ENCODE measurements around the gene SSR3. TPM values are rescaled to one million over a fixed set of nuclear protein-coding genes. Genes with fewer than 3 reads are reported as not detected.

Gene SSR3
- total and polyA plus RNA-seq, 8 donors = 30.4 to 190 (median 76.8) TPM

DNA sequence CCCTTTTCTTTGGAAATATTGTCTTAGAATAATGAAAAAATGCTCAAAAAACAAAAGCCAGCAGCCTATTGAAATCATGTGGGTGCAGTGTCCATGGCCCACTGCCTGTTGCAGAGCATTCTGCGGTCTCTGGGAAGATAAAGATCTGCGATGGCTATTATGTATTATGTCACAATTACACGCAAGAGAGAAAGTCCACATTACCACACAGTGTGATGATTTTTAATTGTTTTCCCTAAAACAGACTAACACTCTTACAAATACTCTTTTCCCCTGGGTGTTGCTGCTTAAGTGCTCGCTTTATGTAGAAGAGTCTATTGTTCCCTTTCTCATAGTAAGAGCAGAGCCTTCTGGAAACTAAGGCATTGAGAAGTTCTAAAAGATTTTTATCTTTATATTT is 32.2 kb downstream of the SSR3 start:
- no peak overlapping the region for H3K4me3 ChIP-seq
- intact Hi-C loops (cut with DNase I; ENCODE audit: low total_unique reads) = no loop called here
- TF ChIP-seq POLR2AphosphoS5 (IDR thresholded peaks at IDR 0.05) (no peak), POLR2A (IDR thresholded peaks at IDR 0.05) (no peak), EP300 (IDR thresholded peaks at IDR 0.05) (no peak)
- TF ChIP-seq, protein P1, sequence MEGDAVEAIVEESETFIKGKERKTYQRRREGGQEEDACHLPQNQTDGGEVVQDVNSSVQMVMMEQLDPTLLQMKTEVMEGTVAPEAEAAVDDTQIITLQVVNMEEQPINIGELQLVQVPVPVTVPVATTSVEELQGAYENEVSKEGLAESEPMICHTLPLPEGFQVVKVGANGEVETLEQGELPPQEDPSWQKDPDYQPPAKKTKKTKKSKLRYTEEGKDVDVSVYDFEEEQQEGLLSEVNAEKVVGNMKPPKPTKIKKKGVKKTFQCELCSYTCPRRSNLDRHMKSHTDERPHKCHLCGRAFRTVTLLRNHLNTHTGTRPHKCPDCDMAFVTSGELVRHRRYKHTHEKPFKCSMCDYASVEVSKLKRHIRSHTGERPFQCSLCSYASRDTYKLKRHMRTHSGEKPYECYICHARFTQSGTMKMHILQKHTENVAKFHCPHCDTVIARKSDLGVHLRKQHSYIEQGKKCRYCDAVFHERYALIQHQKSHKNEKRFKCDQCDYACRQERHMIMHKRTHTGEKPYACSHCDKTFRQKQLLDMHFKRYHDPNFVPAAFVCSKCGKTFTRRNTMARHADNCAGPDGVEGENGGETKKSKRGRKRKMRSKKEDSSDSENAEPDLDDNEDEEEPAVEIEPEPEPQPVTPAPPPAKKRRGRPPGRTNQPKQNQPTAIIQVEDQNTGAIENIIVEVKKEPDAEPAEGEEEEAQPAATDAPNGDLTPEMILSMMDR (IDR thresholded peaks at IDR 0.05) = no peak
- H3K27me3 ChIP-seq = no peaks in the 10 kb centered on the region
- no peaks in the 10 kb centered on the region for H3K4me1 ChIP-seq
- H3K36me3 ChIP-seq = peaks cover 0 to 7% (median 0%) of the 10 kb centered on the region in 4 donors
- no peak for DNase-seq
- WGBS, 5 donors = 86 to 99% (median 88%) methylated on average over 4 of the region's 4 CpGs
- no peak overlapping the region for H3K27ac ChIP-seq
- H3K9me3 ChIP-seq = no peaks in the 10 kb centered on the region

DNA sequence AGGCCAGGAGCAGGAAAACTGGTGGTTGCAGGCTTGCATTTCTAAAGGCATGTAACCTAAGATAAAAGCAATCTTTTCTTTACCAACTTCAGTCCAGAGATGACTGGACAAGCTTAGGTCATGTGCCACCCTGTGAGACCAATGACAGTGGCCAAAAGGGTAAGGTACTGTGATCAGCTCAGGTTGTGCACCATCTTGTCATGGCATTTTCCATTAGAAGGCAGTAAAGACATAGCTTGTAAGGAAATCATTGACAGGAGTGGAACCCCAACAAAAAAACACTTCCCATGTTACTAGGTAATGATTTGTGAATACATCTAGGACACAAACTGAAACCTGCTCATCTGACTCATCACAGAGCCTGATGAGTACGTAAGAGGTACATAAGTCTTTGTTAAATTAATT is 35.2 kb downstream of the SSR3 start:
- H3K36me3 ChIP-seq = peaks cover 0 to 7% (median 0%) of the 10 kb centered on the region in 4 donors
- no peak for DNase-seq
- 82 to 92% (median 86%) methylated on average over 1 of the region's 1 CpG for WGBS, 5 donors
- TF ChIP-seq POLR2AphosphoS5 (IDR thresholded peaks at IDR 0.05) (no peak), POLR2A (IDR thresholded peaks at IDR 0.05) (no peak), EP300 (IDR thresholded peaks at IDR 0.05) (no peak)
- TF ChIP-seq, protein P1 (IDR thresholded peaks at IDR 0.05) = no peak
- no peaks in the 10 kb centered on the region for H3K9me3 ChIP-seq
- H3K4me1 ChIP-seq = peaks cover 0 to 14% (median 2%) of the 10 kb centered on the region in 4 donors
- intact Hi-C loops (cut with DNase I; ENCODE audit: low total_unique reads) = no loop called here
- H3K27me3 ChIP-seq = no peaks in the 10 kb centered on the region
- no peak overlapping the region for H3K4me3 ChIP-seq
- no peak overlapping the region for H3K27ac ChIP-seq

DNA sequence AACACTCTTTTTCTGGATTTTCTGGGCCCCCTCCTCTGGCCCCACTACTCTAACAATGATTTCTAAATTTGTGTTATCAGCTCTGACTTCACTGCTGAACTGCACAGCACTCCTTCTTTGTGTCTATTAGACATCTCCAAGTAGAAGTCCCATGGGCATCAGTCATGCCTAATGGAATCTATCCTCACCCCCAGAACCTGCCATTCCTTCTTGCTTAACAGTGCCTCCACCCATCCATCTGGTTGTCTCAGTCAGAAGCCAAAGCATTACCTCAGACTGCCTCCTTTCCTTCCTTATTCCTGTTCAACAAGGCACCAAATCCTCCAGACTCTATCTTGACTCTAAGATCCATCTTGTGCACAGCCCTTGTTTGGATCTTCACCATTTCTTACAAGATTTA is 36.2 kb downstream of the SSR3 start:
- no peaks in the 10 kb centered on the region for H3K9me3 ChIP-seq
- H3K27me3 ChIP-seq = no peaks in the 10 kb centered on the region
- H3K27ac ChIP-seq = no peak overlapping the region
- DNase-seq = peak in 1 of 2 donors; percentile 46
- TF ChIP-seq, protein P1 (IDR thresholded peaks at IDR 0.05) = no peak
- TF ChIP-seq EP300 (IDR thresholded peaks at IDR 0.05) (no peak), POLR2A (IDR thresholded peaks at IDR 0.05) (no peak), POLR2AphosphoS5 (IDR thresholded peaks at IDR 0.05) (no peak)
- peaks cover 0 to 14% (median 4%) of the 10 kb centered on the region in 4 donors for H3K4me1 ChIP-seq
- peaks cover 0 to 2% (median 0%) of the 10 kb centered on the region in 4 donors for H3K36me3 ChIP-seq
- intact Hi-C loops (cut with DNase I; ENCODE audit: low total_unique reads) = no loop called here
- no peak overlapping the region for H3K4me3 ChIP-seq

DNA sequence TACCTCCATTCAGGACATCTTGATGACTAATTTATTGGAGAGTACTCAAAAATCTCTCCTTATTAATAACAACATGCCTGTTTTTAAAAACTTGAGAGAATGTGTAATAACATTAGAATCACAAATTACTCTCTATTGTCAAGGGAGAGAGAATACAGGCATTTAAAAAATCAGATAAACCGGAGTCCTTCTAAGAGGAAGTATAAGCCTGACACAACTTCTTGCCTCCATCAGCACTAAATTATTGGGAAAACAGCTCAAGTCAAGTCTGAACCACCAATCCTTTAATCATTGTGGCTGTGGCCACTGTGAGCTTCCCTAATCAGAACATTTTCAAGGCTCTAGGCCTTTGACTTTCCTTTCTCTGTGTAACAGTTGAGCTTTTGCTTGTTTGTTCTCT is 38.0 kb downstream of the SSR3 start:
- Histone ChIP-seq H3K9me3 (no peaks in the 10 kb centered on the region), H3K27ac (no peak overlapping the region), H3K4me3 (no peak overlapping the region), H3K36me3 (no peaks in the 10 kb centered on the region), H3K4me1 (peaks cover 0 to 14% (median 7%) of the 10 kb centered on the region in 4 donors), H3K27me3 (no peaks in the 10 kb centered on the region)
- WGBS, 5 donors = 60 to 83% (median 76%) methylated on average over 1 of the region's 1 CpG
- DNase-seq = no peak
- TF ChIP-seq, protein P1 (IDR thresholded peaks at IDR 0.05) = no peak
- no peak for TF ChIP-seq POLR2AphosphoS5 (IDR thresholded peaks at IDR 0.05)
- no peak for TF ChIP-seq EP300 (IDR thresholded peaks at IDR 0.05)
- TF ChIP-seq POLR2A (IDR thresholded peaks at IDR 0.05) = no peak
- intact Hi-C loops (cut with DNase I; ENCODE audit: low total_unique reads) = no loop called here

Measured in stomach (tissue), 9 donors.